Vagina (tissue), 2 donors: ENCODE data around the gene ELL3.

Experiments
- POLR2A ChIP-seq, 2 donors: fragments of 450-650 bp; IDR thresholded peaks; one replicate each; pipeline ENCODE4 v1.6.1; 2017; ENCODE audit warnings: antibody characterized with exemption in 2 of 2, mild to moderate bottlenecking in 2 of 2, moderate library complexity in 2 of 2
- TF ChIP-seq, protein P1 (sequence below), 3 experiments: fragments of 450-650 bp in 2 of 3; fragments of 200-600 bp in 1 of 3; sonication (generic) in 1 of 3; IDR thresholded peaks; one replicate each; pipeline ENCODE4 v1.5.1; 2017 to 2019; ENCODE audit warnings: antibody characterized with exemption in 3 of 3, mild to moderate bottlenecking in 2 of 3, moderate library complexity in 2 of 3

DNA sequence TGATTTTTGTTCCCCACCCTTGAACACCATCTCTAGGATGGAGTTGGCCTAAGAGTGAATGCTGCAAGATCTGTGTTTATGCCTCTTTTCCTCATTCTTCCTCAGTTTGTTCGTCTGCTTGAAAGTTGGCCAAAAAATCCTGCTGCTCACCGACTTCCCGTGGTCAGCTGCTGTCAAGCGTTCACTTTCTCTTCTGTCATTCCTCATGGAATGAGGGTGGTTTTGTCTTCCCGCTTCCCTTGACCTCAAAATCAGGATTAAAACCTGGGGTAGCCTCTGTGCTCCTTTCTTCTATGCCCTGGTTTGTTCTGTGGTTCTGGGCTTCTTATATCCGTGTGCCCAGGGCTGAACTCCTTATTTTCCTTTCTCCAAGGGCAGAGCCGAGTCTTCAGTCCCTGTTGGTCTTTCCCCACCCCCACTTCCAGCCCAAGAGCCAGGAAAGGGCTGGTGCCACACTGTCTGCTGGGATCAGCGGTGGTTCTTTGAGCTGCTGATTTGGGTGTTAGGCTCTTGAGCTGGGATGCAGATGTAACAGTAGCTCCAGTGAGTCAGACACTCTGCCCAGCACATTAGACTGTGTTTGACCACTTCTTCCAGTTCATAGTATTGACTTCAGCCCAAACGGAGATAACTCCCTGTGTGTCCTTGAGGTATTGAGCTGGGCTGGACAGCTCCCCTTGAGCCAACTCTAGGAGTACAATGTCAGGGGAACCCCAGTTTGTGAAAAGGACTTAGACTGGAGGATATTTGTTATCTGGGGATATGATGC is 17.7 kb upstream of the ELL3 start:
- TF ChIP-seq, protein P1, sequence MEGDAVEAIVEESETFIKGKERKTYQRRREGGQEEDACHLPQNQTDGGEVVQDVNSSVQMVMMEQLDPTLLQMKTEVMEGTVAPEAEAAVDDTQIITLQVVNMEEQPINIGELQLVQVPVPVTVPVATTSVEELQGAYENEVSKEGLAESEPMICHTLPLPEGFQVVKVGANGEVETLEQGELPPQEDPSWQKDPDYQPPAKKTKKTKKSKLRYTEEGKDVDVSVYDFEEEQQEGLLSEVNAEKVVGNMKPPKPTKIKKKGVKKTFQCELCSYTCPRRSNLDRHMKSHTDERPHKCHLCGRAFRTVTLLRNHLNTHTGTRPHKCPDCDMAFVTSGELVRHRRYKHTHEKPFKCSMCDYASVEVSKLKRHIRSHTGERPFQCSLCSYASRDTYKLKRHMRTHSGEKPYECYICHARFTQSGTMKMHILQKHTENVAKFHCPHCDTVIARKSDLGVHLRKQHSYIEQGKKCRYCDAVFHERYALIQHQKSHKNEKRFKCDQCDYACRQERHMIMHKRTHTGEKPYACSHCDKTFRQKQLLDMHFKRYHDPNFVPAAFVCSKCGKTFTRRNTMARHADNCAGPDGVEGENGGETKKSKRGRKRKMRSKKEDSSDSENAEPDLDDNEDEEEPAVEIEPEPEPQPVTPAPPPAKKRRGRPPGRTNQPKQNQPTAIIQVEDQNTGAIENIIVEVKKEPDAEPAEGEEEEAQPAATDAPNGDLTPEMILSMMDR (IDR thresholded peaks at IDR 0.05): no peak
- TF ChIP-seq POLR2A (IDR thresholded peaks at IDR 0.05): no peak
